Adrenal gland (tissue), 12 donors: ENCODE results near the gene CYP4F12. TPM values are rescaled to one million over a fixed set of nuclear protein-coding genes. Genes with fewer than 3 reads are reported as not detected.
"Not testable (repeated sequence)": the region's sequence is repeated elsewhere in the genome, so short reads cannot be mapped to it uniquely, and the experiment has no call there.

Source experiments
- DNase-seq, 7 donors: peaks; one replicate each; pipeline ENCODE4 v3.0.0-alpha.2; 2019 to 2020
- H3K27ac ChIP-seq, 5 donors: fragments of 200-600 bp; sonication (generic) in 4 of 5; 1 replicate in 3 of 5; 2 replicates in 2 of 5; pipeline versions ENCODE4 v1.5.1 to v1.8.0; 2016 to 2020; ENCODE audit warnings: mild to moderate bottlenecking in 1 of 5
- H3K27me3 ChIP-seq: fragments of 200-600 bp; 2 replicates; pipeline ENCODE4 v1.8.0; 2021
- H3K36me3 ChIP-seq, 2 donors: fragments of 200-600 bp; replicated peaks in 1 of 2; 1 replicate in 1 of 2; 2 replicates in 1 of 2; pipeline versions ENCODE4 v1.5.1 to v1.8.0; 2018 to 2022
- H3K4me1 ChIP-seq, 2 donors: fragments of 200-600 bp; replicated peaks in 1 of 2; 1 replicate in 1 of 2; 2 replicates in 1 of 2; pipeline versions ENCODE4 v1.5.1 to v1.8.0; 2018 to 2021
- H3K4me3 ChIP-seq, 4 donors: fragments of 200-600 bp; sonication (generic) in 3 of 4; one replicate each; pipeline ENCODE4 v1.5.1; 2016 to 2018
- H3K9me3 ChIP-seq, 3 donors: fragments of 200-600 bp; sonication (generic) in 1 of 3; replicated peaks in 1 of 3; 1 replicate in 2 of 3; 2 replicates in 1 of 3; pipeline versions ENCODE4 v1.5.1 to v1.8.0; 2016 to 2021
- CTCF ChIP-seq, 6 experiments: fragments of 450-650 bp in 4 of 6; fragments of 200-600 bp in 2 of 6; sonication (generic) in 1 of 6; IDR thresholded peaks; 1 replicate in 5 of 6; 2 replicates in 1 of 6; pipeline versions ENCODE4 v1.5.1 to v1.8.0; 2016 to 2021; ENCODE audit warnings: antibody characterized with exemption in 6 of 6, mild to moderate bottlenecking in 2 of 6, moderate library complexity in 1 of 6
- POLR2A ChIP-seq, 2 donors: fragments of 450-650 bp; IDR thresholded peaks; one replicate each; pipeline ENCODE4 v1.6.1; 2017; ENCODE audit warnings: antibody characterized with exemption in 2 of 2, mild to moderate bottlenecking in 2 of 2, moderate library complexity in 1 of 2
- WGBS, 4 donors: extraction: QIAGEN DNeasy Blood & Tissue Kit in 2 of 4; methylation state at CpG; one replicate each; pipeline versions ENCODE4 v1.1.5 to v1.1.7; 2013 to 2017; 5-methylcytosine and 5-hydroxymethylcytosine counted together
- intact Hi-C, 2 donors: fragments of 100-400 bp; cut with DNase I; formaldehyde crosslinking; loops; one replicate each; pipeline versions ENCODE4 v1.14.1 to v1.15.0; 2022 to 2023
- polyA plus RNA-seq, 3 donors: library from polyadenylated mRNA; stranded (reverse); fragments of 200-250 nt in 2 of 3; fragments of 350-450 nt in 1 of 3; fragmentation: Illumina TruSeq in 1 of 3; extraction: RNeasy Lipid Tissue Mini Kit (QIAGEN cat#74804) in 1 of 3; gene quantifications; one replicate each; pipeline ENCODE4 v1.2.3, GENCODE V29; 2013 to 2014
- total RNA-seq, 9 donors: library from RNA; depleted of rRNA in 4 of 9; stranded (reverse); fragments of >200 nt in 4 of 9; fragments of 120-200 nt in 1 of 9; fragmentation: NEBNext Ultra II Directional in 1 of 9; extraction: Animal tissue kit (Norgen Biotek cat#: 25700) in 1 of 9; gene quantifications; one replicate each; pipeline versions ENCODE4 v1.1.0 to v1.2.4, GENCODE V29; 2013 to 2023
- donor health status: healthy with polysubstance abuse.
- donor health status: Bipolar disorder and iron deficiency.
- donor health status: DM: yes; HTN: yes; CAD: no.
- donor health status: DM: no; HTN: no; CAD: no.
- donor health status: DM: no; HTN: no; CAD: no.
- donor health status: DM: yes; HTN: yes; CAD: no.

CYP4F12 gene
- total and polyA plus RNA-seq, 12 donors = 0.42 to 19.7 (median 2.7) TPM

- no peaks in the 10 kb centered on the region for H3K9me3 ChIP-seq
- no peaks in the 10 kb centered on the region for H3K36me3 ChIP-seq
- TF ChIP-seq POLR2A (IDR thresholded peaks at IDR 0.05) = no peak
- TF ChIP-seq CTCF (IDR thresholded peaks at IDR 0.05) = no peak
- no peaks in the 10 kb centered on the region for H3K4me1 ChIP-seq
- H3K27me3 ChIP-seq = no peaks in the 10 kb centered on the region
- intact Hi-C loops = no loop called here
- no peak for DNase-seq
- H3K4me3 ChIP-seq = no peak overlapping the region
- H3K27ac ChIP-seq = no peak overlapping the region
- WGBS, 4 donors = 68 to 85% (median 78%) methylated on average over 3 of the region's 3 CpGs
Observed at GRCh38 chr19:15643387-15643786, 29.5 kb upstream of the CYP4F12 start.

GRCh38 chr19:15644066-15644741 is 28.7 kb upstream of the CYP4F12 start:
- H3K27me3 ChIP-seq = no peaks in the 10 kb centered on the region
- H3K4me1 ChIP-seq = no peaks in the 10 kb centered on the region
- 74 to 87% (median 84%) methylated on average over 3 of the region's 3 CpGs for WGBS, 4 donors
- H3K36me3 ChIP-seq = no peaks in the 10 kb centered on the region
- no peak overlapping the region for H3K27ac ChIP-seq
- TF ChIP-seq CTCF (IDR thresholded peaks at IDR 0.05) = no peak
- no peak for TF ChIP-seq POLR2A (IDR thresholded peaks at IDR 0.05)
- intact Hi-C loops = no loop called here
- H3K4me3 ChIP-seq = no peak overlapping the region
- DNase-seq = no peak
- H3K9me3 ChIP-seq = no peaks in the 10 kb centered on the region

- TF ChIP-seq CTCF (IDR thresholded peaks at IDR 0.05) = no peak
- no peak for TF ChIP-seq POLR2A (IDR thresholded peaks at IDR 0.05)
- H3K4me3 ChIP-seq = no peak overlapping the region
- H3K9me3 ChIP-seq = no peaks in the 10 kb centered on the region
- H3K4me1 ChIP-seq = no peaks in the 10 kb centered on the region
- 63 to 79% (median 75%) methylated on average over 3 of the region's 3 CpGs for WGBS, 4 donors
- no peaks in the 10 kb centered on the region for H3K36me3 ChIP-seq
- DNase-seq = no peak
- intact Hi-C loops = no loop called here
- no peak overlapping the region for H3K27ac ChIP-seq
- no peaks in the 10 kb centered on the region for H3K27me3 ChIP-seq
Observed at GRCh38 chr19:15644816-15645215, 28.1 kb upstream of the CYP4F12 start.

DNA sequence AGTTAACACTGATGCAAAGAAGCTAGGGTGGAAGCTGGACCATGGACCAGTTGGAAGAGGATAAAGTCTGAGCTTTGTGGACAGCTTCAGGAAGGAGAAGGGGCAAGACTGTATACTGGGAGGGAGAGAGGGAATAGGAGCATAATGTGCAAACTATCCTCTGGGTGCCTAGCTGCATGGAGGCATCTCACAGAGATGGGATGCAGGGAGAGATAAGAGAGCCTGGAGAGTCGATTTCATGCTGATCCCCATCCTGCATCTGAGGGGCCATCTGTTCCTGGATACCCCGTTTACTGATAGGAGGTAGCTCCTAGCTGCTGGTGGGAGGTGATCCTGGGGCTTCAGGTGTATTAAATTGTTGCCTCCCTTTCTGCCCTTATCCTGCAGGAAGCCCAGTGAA is 23.4 kb upstream of the CYP4F12 start:
- Histone ChIP-seq H3K9me3 (no peaks in the 10 kb centered on the region), H3K27ac (no peak overlapping the region), H3K27me3 (no peaks in the 10 kb centered on the region), H3K36me3 (no peaks in the 10 kb centered on the region), H3K4me1 (no peaks in the 10 kb centered on the region), H3K4me3 (no peak overlapping the region)
- TF ChIP-seq CTCF (IDR thresholded peaks at IDR 0.05) = no peak
- TF ChIP-seq POLR2A (IDR thresholded peaks at IDR 0.05) = no peak
- WGBS, 4 donors = 48 to 85% (median 66%) methylated on average over 2 of the region's 2 CpGs
- DNase-seq = no peak
- intact Hi-C loops = no loop called here

DNA sequence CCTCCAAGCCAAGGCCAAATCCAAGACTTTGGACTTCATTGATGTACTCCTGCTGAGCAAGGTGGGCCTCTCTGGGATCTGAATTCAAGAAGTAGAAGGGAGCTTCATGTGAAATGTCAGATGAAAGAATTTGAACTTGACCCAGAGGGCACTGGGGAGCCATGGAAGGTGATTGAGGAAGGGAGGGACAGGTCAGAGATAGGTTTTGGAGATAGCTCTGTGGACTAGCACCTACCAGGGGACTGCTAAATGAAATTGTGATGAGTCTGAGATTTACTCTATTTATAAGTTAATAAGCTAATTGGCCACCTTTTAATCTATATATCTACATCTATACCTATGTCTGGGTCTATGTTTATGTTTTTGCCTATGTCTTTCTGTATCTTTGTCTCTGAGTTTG is 22.8 kb upstream of the CYP4F12 start:
- H3K27ac ChIP-seq, H3K4me1 ChIP-seq, H3K4me3 ChIP-seq, H3K9me3 ChIP-seq, H3K27me3 ChIP-seq, H3K36me3 ChIP-seq, DNase-seq, intact Hi-C loops: not testable (repeated sequence)
